Fibroblast of lung (primary cell): ENCODE results near the gene SUPT5H. TPM values are rescaled to one million over a fixed set of nuclear protein-coding genes. Genes with fewer than 3 reads are reported as not detected.
A peak's percentile ranks its signal among the peaks of the same experiment; 100 is the strongest.

Experiments used
- DNase-seq, 2 donors: peaks; one replicate each; pipeline versions ENCODE4 v3.0.0 to v3.0.0-alpha.2; 2010; ENCODE audit warnings: low read depth in 2 of 2
- H2AFZ ChIP-seq: 2 replicates; pipeline ENCODE4 v1.5.1; 2012; ENCODE audit warnings: low read length, control low read depth, inconsistent platforms
- H3K27ac ChIP-seq: 2 replicates; pipeline ENCODE4 v1.5.1; 2011; ENCODE audit warnings: low read length, control low read depth; ENCODE audit not compliant: insufficient read depth
- H3K27me3 ChIP-seq: 2 replicates; pipeline ENCODE4 v1.5.1; 2011; ENCODE audit warnings: mild to moderate bottlenecking, low read length; ENCODE audit not compliant: control insufficient read depth, insufficient read depth
- H3K36me3 ChIP-seq: 2 replicates; pipeline ENCODE4 v1.5.1; 2011; ENCODE audit warnings: low read length; ENCODE audit not compliant: control insufficient read depth, insufficient read depth
- H3K4me1 ChIP-seq: 2 replicates; pipeline ENCODE4 v1.5.1; 2011; ENCODE audit warnings: low read length; ENCODE audit not compliant: control insufficient read depth, insufficient read depth; ENCODE audit errors: extremely low read depth
- H3K4me2 ChIP-seq: 2 replicates; pipeline ENCODE4 v1.5.1; 2011; ENCODE audit warnings: low read length, control low read depth; ENCODE audit not compliant: insufficient read depth; ENCODE audit errors: extremely low read depth
- H3K4me3 ChIP-seq, 4 experiments: fragments of 200-600 bp in 1 of 4; sonication (generic) in 1 of 4; replicated peaks in 1 of 4; 2 replicates each; pipeline ENCODE4 v1.5.1; 2011 to 2016; ENCODE audit warnings: low read length in 4 of 4, low read depth in 3 of 4, mild to moderate bottlenecking in 3 of 4, control low read depth in 2 of 4, inconsistent platforms in 1 of 4, mixed read lengths in 1 of 4; ENCODE audit not compliant: insufficient read depth in 1 of 4; ENCODE audit errors: control extremely low read depth in 1 of 4
- H3K79me2 ChIP-seq: 2 replicates; pipeline ENCODE4 v1.5.1; 2012; ENCODE audit warnings: mild to moderate bottlenecking, low read length, inconsistent platforms; ENCODE audit not compliant: control insufficient read depth, insufficient read depth
- H3K9ac ChIP-seq: 2 replicates; pipeline ENCODE4 v1.5.1; 2011; ENCODE audit warnings: mild to moderate bottlenecking, low read length, control low read depth; ENCODE audit not compliant: insufficient read depth
- H3K9me3 ChIP-seq: 2 replicates; pipeline ENCODE4 v1.5.1; 2012; ENCODE audit warnings: low read depth, low read length; ENCODE audit not compliant: control insufficient read depth, insufficient read depth
- H4K20me1 ChIP-seq: 2 replicates; pipeline ENCODE4 v1.5.1; 2011; ENCODE audit warnings: low read length; ENCODE audit not compliant: control insufficient read depth, insufficient read depth; ENCODE audit errors: extremely low read depth
- EZH2 ChIP-seq: IDR thresholded peaks from 2 replicates; pipeline ENCODE4 v1.5.1; 2012; ENCODE audit warnings: low read length, control low read depth, mild to moderate bottlenecking; ENCODE audit errors: missing control alignments
- polyA plus RNA-seq, 2 donors: library from polyadenylated mRNA; depleted of rRNA in 1 of 2; stranded (reverse) in 1 of 2; unstranded in 1 of 2; fragments of >200 nt; gene quantifications; 2 replicates each; pipeline ENCODE4 v1.2.1, GENCODE V29; 2011 to 2012; ENCODE audit warnings: missing spikeins in 1 of 2
- total RNA-seq: library from RNA; depleted of rRNA; stranded (reverse); fragments of >200 nt; gene quantifications from 2 replicates; pipeline ENCODE4 v1.2.1, GENCODE V29; 2014
- TF ChIP-seq, protein P1 (sequence below), 2 donors: IDR thresholded peaks in 1 of 2; conservative IDR thresholded peaks in 1 of 2; 1 replicate in 1 of 2; 2 replicates in 1 of 2; pipeline ENCODE4 v1.5.1; 2011 to 2012; ENCODE audit warnings: low read length in 2 of 2, control low read depth in 1 of 2, inconsistent platforms in 1 of 2, low read depth in 1 of 2, mild to moderate bottlenecking in 1 of 2

SUPT5H gene
- total and polyA plus RNA-seq, 2 donors (not counting 1 experiment from before 2014, with no cell fraction given) = 50.2 to 77.8 TPM

DNA sequence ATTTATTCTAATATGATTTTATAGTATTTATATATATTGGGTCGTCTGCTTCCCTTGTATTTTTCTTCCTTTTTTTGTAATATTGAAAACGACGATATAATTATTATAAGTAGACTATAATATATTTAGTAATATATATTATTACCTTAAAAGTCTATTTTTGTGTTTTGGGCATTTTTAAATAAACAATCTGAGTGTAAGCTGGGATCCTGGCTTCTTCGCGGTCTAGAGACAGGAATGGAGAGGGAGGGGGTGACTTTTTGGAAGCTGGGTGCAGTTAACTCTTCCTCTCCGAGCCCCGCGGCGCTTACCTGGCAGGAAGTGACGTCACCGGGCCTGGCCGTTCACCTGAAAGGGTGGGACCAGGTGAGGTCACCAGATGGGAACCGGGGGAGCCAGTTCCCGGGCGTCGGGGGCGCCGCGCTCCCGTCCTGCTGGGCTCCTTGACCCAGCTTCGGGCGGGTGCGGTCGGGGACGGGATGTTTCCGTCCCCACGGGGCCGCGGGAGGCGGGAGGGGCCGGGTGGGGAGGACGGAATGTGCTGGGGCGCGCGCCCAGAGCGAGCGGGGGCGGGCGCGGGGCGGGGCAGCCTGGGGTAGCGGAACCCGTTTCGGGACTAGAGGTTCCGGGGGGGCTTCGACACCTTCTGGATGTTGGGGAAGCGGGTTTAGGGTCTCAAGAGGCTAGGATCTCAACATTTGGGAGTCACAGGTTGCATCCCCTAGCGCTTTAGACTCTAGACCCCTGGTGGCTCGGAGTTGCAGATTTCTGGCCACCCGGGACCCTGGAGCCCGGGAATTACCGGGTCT, 36.0 kb upstream of the SUPT5H start:
- H3K79me2 ChIP-seq = peaks cover 43% of the 10 kb centered on the region
- H3K36me3 ChIP-seq = peaks cover 12% of the 10 kb centered on the region
- H2AFZ ChIP-seq = no peak overlapping the region

DNA sequence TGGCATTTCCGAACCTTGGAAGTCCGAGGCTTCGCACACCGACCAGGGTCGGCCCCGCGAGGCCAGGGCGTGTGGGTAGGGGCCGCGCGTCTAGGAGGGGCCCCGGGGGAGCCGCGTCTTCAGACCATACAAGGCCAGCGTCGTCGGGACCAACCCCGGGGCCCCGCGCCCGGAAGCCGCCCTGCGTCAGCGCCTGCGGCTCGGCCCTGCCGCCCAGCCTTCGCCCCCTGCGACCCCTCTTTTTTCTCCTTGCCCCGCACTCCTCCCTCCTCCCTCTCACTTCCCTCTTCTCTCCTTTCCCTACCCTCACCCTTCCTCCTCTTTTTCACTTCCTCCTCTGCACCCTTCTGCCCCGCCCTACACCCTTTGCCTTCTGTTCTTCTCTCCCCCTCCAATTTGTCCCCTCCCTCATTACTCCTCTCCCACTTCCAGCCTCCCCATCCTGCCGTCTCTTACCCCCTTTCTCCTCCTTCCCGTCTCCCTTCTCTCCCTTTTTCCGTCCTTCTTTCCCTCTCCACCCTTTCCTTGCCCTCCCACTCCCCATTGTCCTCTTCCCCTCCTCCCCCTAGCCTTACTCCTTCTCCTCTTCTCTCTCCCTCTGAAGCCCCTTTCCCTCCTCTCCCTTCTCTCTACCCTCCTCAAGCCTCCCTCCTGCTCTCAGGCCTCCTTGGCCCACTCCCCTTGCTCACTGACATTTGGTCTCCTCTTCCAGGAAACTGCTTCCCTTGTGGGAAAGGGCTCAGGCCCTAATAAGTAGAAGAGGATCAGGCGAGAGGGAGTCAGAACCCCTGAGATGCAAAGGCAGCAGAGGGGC, 35.2 kb upstream of the SUPT5H start:
- Histone ChIP-seq H3K9ac (peak overlapping the region; percentile 98), H3K79me2 (peaks cover 52% of the 10 kb centered on the region), H3K27me3 (no peaks in the 10 kb centered on the region), H3K4me1 (peaks cover 18% of the 10 kb centered on the region), H3K36me3 (peaks cover 15% of the 10 kb centered on the region), H3K27ac (peak overlapping the region; percentile 97), H3K4me3 (peak overlapping the region; percentile 40 to 98 (median 72)), H4K20me1 (peaks cover 6% of the 10 kb centered on the region), H2AFZ (no peak overlapping the region), H3K4me2 (peak overlapping the region; percentile 76), H3K9me3 (no peaks in the 10 kb centered on the region)
- TF ChIP-seq, protein P1, sequence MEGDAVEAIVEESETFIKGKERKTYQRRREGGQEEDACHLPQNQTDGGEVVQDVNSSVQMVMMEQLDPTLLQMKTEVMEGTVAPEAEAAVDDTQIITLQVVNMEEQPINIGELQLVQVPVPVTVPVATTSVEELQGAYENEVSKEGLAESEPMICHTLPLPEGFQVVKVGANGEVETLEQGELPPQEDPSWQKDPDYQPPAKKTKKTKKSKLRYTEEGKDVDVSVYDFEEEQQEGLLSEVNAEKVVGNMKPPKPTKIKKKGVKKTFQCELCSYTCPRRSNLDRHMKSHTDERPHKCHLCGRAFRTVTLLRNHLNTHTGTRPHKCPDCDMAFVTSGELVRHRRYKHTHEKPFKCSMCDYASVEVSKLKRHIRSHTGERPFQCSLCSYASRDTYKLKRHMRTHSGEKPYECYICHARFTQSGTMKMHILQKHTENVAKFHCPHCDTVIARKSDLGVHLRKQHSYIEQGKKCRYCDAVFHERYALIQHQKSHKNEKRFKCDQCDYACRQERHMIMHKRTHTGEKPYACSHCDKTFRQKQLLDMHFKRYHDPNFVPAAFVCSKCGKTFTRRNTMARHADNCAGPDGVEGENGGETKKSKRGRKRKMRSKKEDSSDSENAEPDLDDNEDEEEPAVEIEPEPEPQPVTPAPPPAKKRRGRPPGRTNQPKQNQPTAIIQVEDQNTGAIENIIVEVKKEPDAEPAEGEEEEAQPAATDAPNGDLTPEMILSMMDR (conservative IDR thresholded peaks at IDR 0.05 in 1 of 2, IDR thresholded peaks at IDR 0.05 in 1 of 2; ENCODE audit: low read depth in 1 of 2, low read length in 2 of 2) = no peak
- no peak for TF ChIP-seq EZH2
- peak; percentile 73 to 91 for DNase-seq

More for the DNA sequence above, 36.0 kb upstream of the SUPT5H start:
- Histone ChIP-seq H3K9me3 (no peaks in the 10 kb centered on the region), H3K4me1 (peaks cover 14% of the 10 kb centered on the region), H3K27ac (peak overlapping the region; percentile 97), H3K9ac (peak overlapping the region; percentile 98), H3K4me3 (peak overlapping the region; percentile 79 to 98 (median 96)), H4K20me1 (peaks cover 6% of the 10 kb centered on the region), H3K4me2 (peak overlapping the region; percentile 83), H3K27me3 (no peaks in the 10 kb centered on the region)
- TF ChIP-seq, protein P1 (conservative IDR thresholded peaks at IDR 0.05 in 1 of 2, IDR thresholded peaks at IDR 0.05 in 1 of 2; ENCODE audit: low read depth in 1 of 2, low read length in 2 of 2) = no peak
- no peak for TF ChIP-seq EZH2
- DNase-seq = peak in 1 of 2 donors; percentile 60

DNA sequence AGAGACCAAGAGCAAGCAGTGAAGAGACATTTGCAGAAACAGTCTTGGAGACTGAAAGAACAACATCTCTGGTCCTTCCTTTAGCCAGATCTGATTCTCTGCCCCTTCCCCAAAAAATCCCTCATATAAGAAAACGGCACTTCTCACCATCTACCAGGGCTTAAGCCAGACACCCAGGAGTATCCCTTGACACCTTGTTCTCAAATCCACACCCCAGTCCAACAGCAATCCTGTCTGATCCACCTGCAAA, 34.6 kb upstream of the SUPT5H start:
- H3K4me3 ChIP-seq = peak overlapping the region in 3 of 4 experiments; percentile 40 to 98 (median 47)
- peak overlapping the region; percentile 76 for H3K4me2 ChIP-seq
- peak overlapping the region; percentile 97 for H3K27ac ChIP-seq
- DNase-seq = no peak
- peaks cover 19% of the 10 kb centered on the region for H3K4me1 ChIP-seq
- H3K27me3 ChIP-seq = no peaks in the 10 kb centered on the region
- H3K9ac ChIP-seq = peak overlapping the region; percentile 98
- peaks cover 6% of the 10 kb centered on the region for H4K20me1 ChIP-seq
- peaks cover 15% of the 10 kb centered on the region for H3K36me3 ChIP-seq
- TF ChIP-seq, protein P1 (conservative IDR thresholded peaks at IDR 0.05 in 1 of 2, IDR thresholded peaks at IDR 0.05 in 1 of 2; ENCODE audit: low read depth in 1 of 2, low read length in 2 of 2) = no peak
- H3K9me3 ChIP-seq = no peaks in the 10 kb centered on the region
- H3K79me2 ChIP-seq = peaks cover 49% of the 10 kb centered on the region
- H2AFZ ChIP-seq = no peak overlapping the region
